ENCODE results near the gene CLRN2.
"Not testable (repeated sequence)": the region's sequence is repeated elsewhere in the genome, so short reads cannot be mapped to it uniquely, and the experiment has no call there.

Gene CLRN2

DNA sequence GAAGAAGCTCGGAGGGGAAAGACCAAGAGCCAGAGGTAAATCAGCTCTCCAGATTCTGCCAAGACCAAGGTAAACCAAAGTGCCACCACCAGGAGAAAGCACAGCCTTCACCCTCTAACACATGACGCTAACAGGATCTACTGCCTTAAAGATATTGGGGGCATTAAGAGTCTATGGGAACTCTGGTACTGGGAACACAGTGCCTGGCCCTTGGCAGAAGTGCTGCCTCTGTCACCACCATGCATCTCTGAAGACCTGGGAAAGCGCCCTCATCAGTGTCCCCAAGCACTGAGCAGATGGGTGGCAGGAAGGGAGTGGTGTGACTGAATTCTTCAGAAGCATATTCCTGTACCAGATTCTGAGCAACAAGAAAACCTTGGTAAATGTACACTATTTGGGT is 4.4 kb upstream of the CLRN2 start:
- DNase-seq: no peak

DNA sequence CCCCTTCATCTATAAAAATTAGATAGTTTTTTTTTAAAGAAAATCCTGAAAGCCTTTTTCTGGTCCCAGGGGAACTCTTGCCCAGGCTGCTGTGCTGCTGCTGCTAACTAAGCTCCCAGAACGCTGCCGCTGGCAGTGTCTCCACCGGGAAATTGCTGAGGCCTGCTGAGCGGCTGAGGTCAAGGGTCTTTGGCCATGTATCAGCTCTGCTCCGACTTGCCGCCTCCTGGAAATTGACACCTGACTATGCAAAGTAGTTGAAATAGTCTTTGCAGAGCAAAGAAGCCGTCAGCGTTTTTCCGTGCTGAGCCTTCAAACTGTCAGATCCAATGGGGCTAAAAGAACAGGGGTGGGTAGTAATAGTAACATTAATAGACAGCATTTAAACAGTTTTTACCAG is 3.9 kb upstream of the CLRN2 start:
- DNase-seq: no peak

DNA sequence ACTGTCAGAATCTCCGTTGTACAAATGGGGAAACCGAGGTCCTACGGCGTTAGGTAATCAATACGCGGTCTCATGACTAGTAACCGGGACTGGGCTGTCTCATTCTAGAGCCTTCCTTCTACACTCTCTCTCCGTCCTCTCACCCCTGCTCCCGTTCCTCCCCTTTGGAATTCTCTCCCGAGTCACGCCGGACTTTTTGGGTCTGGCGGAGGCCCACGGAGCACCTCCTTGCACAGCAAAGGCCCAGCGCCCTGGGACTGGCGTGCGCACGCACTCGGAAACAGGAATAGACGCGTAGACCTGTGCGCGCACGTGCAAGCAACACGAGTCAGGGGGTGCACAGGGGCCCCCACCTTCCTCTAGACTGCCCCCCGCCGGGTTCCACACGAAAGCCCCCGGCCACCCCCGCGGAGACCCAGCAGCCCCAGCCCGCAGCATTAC is 3.4 kb upstream of the CLRN2 start:
- DNase-seq: no peak

DNA sequence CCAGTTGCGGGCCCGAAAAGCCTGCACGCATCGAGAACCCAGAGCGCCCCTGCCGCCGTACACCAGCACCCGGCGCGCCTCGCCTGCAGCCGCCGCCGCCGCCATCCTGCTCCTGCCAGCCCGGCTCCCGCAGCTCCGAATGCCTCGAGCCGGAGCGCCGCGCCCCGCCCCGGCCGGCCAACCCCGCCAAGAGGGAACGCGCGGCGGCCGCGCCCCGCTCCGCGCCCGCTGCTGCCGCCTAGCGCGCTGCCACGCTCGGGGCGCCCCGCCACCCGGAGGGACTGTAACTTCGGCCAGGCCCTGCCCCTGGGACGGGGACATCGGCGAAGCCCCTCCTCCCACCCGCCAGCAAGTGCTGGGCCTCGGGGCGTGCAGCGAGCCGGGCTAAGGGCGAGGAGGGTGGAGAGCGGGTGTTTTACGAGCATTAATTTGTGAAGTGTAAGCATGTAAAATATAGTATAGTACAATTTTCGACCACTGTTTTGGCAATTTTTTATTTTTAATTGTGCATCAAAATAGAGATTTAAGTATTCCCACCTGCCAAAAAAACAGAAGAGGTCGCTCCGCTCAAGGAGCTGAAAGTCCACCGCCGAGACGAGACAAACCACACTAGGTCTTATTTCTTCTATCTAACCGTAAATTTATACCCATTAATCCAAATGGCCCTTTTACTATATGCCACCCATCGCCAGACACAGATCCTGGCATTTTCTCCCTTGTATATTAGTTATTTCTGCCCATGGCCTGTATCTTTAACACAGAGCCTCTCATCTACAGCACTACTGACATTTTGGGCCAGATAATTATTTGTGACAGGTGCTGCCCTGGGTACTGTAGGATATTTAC is 2.8 kb upstream of the CLRN2 start, which contains the start of gene QDPR:
Gene QDPR (minus strand): TSS at position 141 of the 846 bp plus-strand sequence. CDS start 36 bp downstream, at position 105.
- DNase-seq: peak; percentile 52

DNA sequence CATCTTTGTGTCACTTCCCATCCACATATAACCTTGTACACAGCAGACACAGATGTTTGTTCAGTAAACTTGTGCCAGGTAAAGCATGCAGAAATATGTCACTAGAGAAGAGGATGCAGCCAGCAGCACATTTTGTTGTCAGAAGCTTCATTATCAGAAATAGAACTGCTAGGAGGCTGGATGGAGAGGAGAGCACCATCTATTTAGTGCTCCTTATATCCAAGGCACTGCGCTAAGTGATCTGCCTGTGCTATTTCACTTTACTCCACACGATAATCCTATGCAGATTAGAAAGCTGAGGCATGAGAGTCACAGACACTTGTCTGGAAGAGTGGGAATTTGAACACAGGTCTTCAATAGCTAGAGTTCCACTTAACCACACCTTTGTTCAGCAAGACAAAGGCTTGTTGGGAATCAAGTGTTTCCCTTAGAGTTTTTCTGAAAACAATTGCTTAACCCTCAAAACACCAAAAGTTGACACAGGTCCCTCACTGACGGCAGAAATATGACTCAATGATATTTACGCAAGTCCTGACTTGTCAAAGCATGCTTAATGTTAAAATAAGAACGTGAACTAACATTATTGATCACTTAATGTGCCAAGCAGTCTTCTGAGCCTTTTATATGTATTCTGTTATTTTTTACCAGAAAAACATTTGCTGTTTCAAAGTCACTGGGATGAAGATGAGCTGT is 1.8 kb upstream of the CLRN2 start:
- no peak for DNase-seq

DNA sequence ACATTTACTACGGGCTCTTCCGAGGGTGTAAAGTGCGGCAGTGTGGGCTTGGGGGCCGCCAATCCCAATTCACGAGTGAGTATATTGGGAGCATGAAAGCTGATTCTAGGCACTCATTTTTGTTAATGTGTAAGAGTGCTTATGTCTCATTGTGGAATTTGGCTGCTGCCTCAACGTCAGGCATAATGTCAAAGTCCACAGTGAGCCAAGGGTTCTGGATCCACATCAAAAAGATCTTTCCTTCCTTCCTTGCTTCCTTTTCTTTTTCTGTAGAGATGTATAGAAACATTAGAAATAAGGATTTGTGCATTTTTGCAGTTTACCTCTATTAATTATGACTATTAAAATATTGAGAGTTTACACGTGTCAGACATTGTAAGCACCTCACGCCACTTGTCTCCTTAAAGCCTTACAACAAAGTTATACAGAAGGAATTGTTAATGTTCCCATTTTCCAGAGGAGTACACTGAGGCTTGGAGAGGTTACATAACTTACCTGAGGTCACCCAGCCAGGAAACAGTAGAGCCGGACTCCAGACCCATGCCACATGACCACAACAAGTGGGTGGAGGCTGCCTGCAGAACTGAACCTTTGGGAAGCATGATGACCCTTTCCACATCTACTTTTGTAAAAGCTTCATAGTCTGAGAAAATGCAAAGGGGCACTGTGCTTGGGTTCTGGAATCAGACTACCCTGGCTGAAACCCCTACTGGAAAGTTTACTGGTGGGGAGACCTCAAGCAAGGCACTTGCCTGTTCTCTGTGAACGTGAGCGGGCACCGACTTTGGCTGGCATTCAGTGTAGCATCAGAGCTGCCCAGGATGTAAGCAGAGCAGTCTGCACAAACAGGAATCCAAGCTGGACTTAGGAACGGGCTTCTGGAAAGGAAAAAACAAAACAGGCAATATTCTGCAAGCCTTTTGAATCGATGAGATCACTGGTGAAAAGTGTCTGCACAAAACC is 761 bp downstream of the CLRN2 start:
- DNase-seq: no peak

DNA sequence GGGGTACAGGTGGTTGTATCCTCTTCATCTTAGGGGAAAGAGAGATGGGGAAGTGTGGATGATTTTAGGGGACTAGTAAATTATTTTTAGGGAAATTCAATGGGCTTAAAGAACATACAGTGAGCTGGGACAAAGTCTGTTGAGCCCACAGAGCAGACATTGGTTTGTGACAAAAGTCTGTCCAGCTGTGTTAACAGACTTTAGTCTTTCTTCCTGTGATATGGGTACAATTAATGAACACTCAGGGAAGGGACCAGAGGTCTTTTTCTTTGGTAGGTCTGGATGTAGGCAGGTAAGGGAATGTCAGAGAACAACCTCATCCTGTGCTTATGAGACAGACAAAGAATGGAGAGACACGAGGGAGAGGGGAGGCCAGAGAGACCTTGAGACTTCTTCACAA is 2.0 kb downstream of the CLRN2 start:
- no peak for DNase-seq

DNA sequence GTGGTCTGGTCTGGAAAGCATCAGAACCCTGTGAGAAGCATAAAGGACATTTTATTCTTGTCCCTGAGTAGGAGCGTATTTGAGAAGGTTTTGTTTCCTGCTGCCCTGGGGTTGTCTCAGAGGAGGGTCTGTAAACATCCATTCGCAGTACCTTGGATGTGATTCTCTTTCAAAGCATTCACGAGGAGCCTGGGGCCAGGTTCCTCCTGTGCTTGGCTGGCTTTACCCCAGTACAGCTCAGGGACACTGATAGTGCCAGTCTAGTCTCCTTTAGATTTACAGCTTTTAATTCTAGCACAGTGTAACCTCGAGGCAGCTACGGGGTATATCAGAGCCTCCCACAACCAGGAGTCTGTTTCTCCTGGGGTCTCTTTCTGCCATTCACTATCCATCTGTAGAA is 2.7 kb downstream of the CLRN2 start:
- DNase-seq: no peak

DNA sequence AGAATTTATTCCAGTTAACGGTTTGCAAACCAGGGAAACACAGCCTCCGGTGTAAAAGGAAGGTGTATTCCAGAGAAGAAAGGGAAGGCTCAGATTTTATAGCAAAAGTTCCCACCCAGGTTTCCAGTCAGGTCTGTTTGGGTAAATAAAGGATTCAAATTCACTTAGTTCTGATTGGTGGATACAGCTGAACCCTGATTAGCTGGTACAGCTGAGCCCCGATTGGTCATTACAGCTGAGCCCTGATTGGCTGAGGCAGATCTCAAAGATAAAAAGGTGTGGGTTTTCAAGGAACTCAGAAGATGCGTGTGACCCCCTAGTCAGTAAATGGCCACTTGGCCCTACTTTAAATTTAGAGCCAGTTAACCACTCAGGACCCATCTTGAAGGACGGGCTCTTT is 6.6 kb downstream of the CLRN2 start:
- DNase-seq: no peak

DNA sequence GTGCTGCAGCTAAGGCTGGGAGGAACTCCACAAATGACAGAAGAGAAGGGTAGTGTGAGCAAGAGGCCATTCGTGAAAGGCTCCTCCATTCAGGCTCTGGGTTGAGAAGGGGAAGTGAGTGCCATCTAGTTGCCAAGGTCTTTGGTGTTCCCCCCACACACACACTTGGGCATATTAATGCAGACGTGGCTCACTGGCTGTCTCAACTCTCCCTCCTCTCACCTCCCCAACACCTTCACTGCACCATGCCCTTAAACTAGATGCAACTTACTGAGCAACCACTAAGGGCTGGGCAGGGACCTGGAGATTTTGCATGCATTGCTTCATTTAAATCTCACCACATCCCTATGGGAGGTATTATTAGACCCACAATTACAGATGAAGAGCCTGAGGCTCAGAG is 8.7 kb downstream of the CLRN2 start:
- no peak for DNase-seq

DNA sequence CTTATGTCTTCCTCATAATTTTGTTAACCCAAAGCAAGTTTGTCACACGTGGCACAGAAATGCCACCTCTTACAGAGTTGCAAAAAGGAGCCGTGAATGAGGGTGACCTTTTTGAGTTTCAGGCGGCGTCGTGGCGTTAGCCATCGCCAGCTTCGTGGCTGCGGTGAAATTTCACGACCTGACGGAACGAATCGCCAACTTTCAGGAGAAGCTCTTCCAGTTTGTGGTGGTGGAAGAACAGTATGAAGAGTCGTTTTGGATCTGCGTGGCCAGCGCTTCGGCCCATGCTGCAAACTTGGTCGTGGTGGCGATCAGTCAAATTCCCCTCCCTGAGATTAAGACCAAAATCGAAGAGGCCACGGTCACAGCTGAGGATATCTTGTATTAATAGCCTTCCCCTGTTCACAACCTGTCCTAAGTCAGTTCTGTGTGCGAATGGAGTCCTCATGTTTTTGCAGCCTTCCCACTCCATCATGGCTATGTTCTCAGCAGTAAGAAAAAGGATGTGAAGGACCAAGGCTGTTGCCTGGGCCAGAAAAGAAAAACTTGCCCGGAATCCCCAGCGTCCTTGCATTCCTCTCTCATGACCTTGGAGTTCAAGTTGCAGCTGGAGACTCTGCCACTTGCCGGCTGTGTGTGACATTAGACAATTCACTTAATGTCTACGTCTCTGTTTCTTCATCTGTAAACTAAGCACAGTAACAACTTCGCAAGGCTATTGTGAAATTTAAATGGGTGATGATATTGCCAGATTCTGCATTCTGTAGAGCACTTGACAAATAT is 11.9 kb downstream of the CLRN2 start:
- no peak for DNase-seq

DNA sequence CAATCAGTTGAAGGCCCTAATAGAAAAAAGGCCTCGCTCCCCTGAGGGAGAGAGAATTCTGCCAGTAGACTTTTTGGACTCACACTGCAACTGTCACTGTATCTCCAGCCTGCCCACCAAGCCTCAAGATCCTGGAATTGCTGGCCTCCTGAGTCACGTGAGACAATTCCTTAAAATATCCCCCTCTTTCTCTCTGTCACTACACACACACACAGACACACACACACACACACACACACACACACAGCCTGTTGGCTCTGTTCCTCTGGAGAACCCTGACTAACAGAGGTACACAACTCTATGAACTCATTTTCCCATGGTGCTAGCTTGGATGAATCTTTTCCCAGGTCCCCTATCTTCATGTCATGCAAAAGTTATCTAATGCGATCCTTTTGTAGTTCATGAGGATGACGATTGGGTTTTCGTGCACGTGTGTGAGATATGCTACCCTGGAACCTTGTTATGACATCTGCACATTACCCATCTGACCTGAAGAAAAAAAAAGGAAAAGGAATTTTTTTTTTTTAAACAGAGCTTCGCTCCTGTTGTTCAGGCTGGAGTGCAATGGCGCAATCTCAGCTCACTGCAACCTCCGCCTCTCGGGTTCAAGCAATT is 13.7 kb downstream of the CLRN2 start:
- DNase-seq: no peak

DNA sequence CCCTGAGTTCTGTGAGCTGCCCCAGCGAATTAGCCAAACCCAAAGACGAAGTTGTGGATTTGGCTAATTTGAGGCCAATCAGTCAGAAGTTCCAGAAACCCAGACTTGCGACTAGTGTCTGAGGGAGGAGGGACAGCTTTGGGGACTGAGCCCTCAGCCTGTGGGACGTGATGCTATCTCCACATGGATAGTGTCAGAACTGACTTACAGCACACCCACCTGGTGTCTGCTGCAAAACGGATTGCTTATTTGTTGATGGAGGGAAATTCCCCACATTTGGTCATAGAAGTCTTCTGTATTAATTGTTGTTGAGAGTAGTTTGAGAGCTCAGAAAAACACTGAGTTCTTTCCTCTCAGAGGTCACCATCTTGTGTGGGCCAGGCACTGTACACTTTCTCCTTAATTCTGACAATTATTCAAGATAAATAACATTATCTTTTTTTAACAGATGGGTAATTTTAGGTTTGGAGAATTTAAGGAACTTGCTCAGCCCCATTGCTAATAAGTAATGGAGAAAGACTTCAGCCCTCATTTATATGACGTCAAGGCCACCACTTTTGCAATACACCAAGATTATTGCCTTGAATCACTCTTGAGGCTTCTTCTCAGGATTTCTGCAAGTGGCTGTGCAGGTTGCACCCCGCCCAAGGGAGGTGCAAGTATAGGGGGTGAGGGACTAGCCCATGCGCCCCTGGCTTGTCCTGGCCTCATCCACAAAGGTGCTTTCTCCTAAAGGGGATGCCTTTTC is 16.7 kb downstream of the CLRN2 start:
- DNase-seq: no peak

DNA sequence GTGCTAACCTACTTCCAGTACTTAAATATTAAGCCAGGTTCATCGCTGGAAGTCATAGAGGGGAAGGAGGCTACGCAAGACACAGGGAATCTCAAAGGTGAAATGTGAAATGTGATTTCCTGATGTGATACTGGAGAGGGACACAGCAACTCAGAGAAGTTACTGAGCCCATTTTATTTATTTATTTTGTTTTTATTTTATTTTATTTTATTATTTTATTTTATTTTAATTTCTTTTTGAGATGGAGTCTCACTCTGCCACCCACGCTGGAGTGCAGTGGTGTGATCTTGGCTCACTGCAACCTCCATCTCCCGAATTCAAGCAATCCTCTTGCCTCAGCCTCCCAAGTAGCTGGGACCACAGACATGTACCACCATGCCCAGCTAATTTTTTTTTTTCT is 19.7 kb downstream of the CLRN2 start:
- no peak for DNase-seq

DNA sequence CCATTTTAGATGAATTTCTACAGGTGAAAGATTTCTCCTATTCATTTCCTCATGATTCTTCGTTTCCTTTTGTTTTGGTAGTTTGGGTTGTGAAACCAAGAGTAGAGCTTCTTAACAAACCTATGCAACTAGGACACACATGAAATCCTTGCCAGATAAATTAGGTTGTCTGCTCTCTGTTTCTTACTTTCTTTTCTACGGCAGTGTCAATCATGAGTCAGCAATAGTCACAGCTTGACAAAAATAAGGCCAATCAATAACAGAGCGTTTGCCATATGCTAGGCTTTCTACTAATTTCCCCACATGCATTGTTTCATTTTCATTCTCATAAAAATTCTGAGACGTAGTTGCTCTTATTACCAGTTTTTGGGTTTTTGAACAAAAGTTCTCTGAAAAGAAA is 20.3 kb downstream of the CLRN2 start:
- DNase-seq: no peak

DNA sequence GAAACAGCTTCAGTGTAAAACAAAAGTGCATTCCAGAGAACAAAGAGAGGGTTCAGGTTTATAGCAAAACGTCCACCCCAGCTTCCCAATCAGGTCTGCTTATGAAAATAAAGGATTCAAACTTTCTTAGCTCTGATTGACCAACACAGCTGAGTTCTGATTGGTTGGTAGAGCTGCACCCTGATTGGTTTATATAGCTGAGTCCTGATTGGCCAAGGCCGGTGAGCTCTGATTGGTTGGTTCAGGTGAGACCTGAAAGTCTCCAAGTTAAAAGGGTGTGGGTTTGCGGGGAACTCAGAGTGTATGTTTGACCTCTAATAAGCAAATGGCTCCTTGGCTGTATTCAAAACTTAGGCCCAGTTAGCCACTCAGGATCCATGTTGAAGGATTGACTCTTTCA is 20.9 kb downstream of the CLRN2 start:
- DNase-seq: no peak

DNA sequence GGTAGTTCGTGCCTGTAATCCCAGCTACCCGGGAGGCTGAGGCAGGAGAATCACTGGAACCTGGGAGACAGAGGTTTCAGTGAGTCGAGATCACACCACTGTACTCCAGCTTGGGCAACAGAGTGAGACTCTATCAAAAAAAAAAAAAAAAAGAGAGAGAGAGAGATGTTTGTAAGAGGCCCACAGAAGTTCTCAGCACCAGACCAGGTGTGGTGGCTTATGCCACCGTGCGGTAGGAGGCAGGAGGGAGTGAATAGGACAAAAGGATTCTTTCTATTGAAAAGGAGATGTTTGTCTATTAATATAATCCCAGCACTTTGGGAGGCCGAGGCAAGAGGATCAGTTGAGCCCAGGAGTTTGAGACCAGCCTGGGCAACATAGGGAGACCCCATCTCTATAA is 22.1 kb downstream of the CLRN2 start:
- not testable (repeated sequence) for DNase-seq

DNA sequence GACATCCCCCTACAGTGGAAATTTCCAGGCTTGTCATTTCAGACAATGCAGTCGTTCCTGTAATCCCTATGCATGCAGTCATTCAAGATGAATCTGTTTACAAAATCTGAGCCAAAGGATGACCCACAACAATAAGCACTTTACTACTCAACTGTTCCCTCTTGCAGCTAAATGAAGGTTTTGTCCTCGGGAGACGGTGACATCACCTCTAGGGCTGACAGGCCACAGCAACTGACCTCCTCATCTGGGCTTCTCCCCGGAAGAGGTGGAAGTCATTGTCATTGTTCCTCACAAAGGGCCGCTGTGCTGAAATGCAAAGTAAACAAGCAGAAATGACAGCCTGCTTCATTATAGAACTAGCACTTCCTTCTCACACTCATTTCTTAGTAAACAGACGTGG is 29.2 kb downstream of the CLRN2 start:
- DNase-seq: peak; percentile 48

DNA sequence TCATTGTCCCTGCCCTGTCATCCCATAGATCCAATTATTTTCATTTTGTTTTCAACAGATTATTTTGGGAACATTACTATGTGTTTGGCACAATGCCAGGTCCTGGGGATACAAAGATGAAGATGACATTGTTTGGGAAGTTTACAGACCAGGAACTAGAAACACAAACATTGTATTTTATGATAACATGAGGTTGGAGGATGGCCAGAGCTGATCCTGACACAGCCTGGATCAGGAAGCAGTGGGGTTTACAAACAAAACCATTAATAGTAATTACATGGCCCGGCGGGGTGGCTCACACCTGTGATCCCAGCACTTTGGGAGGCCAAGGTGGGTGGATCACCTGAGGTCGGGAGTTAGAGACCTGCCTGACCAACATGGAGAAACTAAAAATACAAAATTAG is 29.9 kb downstream of the CLRN2 start:
- DNase-seq: no peak

DNA sequence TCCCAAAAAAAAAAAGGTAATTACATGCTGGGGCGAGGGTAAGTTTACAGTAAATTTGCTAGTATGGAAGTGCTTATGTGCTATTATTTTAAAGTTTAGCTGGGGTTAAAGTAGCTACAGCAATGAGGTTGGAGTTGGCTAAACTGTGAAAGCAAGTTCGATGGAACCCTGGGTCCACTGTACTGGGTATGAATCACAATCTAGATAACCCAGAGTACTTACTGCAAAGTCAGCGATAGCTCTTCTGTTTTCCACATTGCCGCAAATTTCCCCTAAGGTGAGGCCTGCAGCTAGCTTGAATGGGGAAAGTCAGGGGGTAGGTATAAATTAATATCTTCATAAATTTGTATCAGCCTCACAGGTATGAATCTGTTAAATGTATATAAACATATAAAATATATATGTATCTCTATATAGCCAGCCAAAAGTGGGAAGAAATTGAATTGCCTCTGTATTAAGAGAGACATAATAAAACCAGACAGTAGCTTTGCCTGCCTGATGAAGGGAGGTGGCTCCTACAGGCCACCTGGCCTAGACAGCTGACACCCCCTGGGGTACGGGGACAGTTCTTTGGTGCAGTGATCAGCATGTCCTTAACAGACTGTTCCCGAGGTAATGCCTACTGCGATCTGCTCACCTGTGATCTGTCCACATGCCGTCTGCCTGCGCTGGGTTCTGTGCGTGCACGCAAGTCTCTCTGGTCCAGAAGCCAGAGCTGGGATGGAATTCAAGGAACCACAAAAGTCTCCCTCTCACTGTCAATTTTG is 30.6 kb downstream of the CLRN2 start:
- DNase-seq: no peak

Data from NCI-H510A treated with DMSO at 0.1 percent for 48 hours (cell line).